H1 (cell line): ENCODE measurements around the gene ADAMTS17. TPM values are rescaled to one million over a fixed set of nuclear protein-coding genes. Genes with fewer than 3 reads are reported as not detected.

Experiments used
- CTCF ChIA-PET: fragments of 300-600 bp; sonication (Branson Sonifier 250); formaldehyde crosslinking; loops from one replicate; lab custom pipeline; 2021; ENCODE audit not compliant: partially characterized antibody; lab: Charles Lee
- POLR2A ChIA-PET: fragments of 300-600 bp; sonication (Branson Sonifier 250); formaldehyde crosslinking; loops from one replicate; lab custom pipeline; 2021; ENCODE audit warnings: inconsistent platforms; ENCODE audit not compliant: partially characterized antibody; lab: Charles Lee
- DNase-seq, 2 experiments: peaks; one replicate each; pipeline versions ENCODE4 v3.0.0 to v3.0.0-alpha.2; 2010 to 2022; ENCODE audit warnings: low spot score in 2 of 2, low read depth in 1 of 2, mixed read lengths in 1 of 2
- FAIRE-seq: peaks from 2 replicates; lab custom pipeline; 2011; peaks lifted over from hg19 to GRCh38; lab: Jason Lieb, UNC
- H2AFZ ChIP-seq: 2 replicates; pipeline ENCODE4 v1.8.1; 2012; ENCODE audit warnings: low read length, inconsistent platforms
- H2AK5ac ChIP-seq: 2 replicates; pipeline ENCODE4 v1.6.1; 2013; ENCODE audit warnings: low read depth, low read length
- H2BK120ac ChIP-seq: replicated peaks from 2 replicates; pipeline ENCODE3; 2013; ENCODE audit warnings: low read depth, low read length, inconsistent platforms
- H2BK12ac ChIP-seq: 2 replicates; pipeline ENCODE4 v1.6.1; 2013; ENCODE audit warnings: low read depth, low read length
- H2BK15ac ChIP-seq: 2 replicates; pipeline ENCODE4 v1.6.1; 2013; ENCODE audit warnings: low read length
- H2BK20ac ChIP-seq: 2 replicates; pipeline ENCODE4 v1.6.1; 2013; ENCODE audit warnings: low read length
- H2BK5ac ChIP-seq: 2 replicates; pipeline ENCODE4 v1.6.1; 2013; ENCODE audit warnings: low read depth, low read length
- H3K14ac ChIP-seq: 2 replicates; pipeline ENCODE4 v1.6.1; 2013; ENCODE audit warnings: inconsistent platforms; ENCODE audit not compliant: insufficient read length
- H3K18ac ChIP-seq: 2 replicates; pipeline ENCODE4 v1.6.1; 2013; ENCODE audit warnings: low read length; ENCODE audit errors: extremely low read depth
- H3K23ac ChIP-seq: 2 replicates; pipeline ENCODE4 v1.6.1; 2013; ENCODE audit warnings: inconsistent platforms; ENCODE audit not compliant: insufficient read length
- H3K23me2 ChIP-seq: 2 replicates; pipeline ENCODE4 v1.6.1; 2013; ENCODE audit warnings: low read depth, low read length
- H3K27ac ChIP-seq: 2 replicates; pipeline ENCODE4 v1.6.1; 2011; ENCODE audit warnings: low read depth, low read length, inconsistent platforms
- H3K27me3 ChIP-seq, 4 experiments: replicated peaks in 1 of 4; 1 replicate in 1 of 4; 2 replicates in 3 of 4; pipeline versions ENCODE4 v1.6.1 to v1.8.1; 2011 to 2013; ENCODE audit warnings: low read length in 3 of 4, mild to moderate bottlenecking in 3 of 4, inconsistent platforms in 2 of 4, mixed read lengths in 2 of 4, moderate library complexity in 1 of 4; ENCODE audit not compliant: control insufficient read depth in 3 of 4, insufficient read depth in 3 of 4; ENCODE audit errors: extremely low read depth in 1 of 4
- H3K36me3 ChIP-seq, 4 experiments: 2 replicates each; pipeline versions ENCODE4 v1.6.1 to v1.8.1; 2011 to 2013; ENCODE audit warnings: mild to moderate bottlenecking in 4 of 4, low read length in 3 of 4, moderate library complexity in 2 of 4, control low read depth in 1 of 4, inconsistent platforms in 1 of 4; ENCODE audit not compliant: insufficient read depth in 4 of 4, control insufficient read depth in 2 of 4
- H3K4ac ChIP-seq: replicated peaks from 2 replicates; pipeline ENCODE3; 2013; ENCODE audit warnings: low read length, low read depth, mixed read lengths, inconsistent platforms; ENCODE audit not compliant: insufficient read length
- H3K4me1 ChIP-seq, 4 experiments: replicated peaks in 1 of 4; 1 replicate in 1 of 4; 2 replicates in 3 of 4; pipeline versions ENCODE4 v1.6.1 to v1.8.1; 2011 to 2013; ENCODE audit warnings: low read length in 3 of 4, inconsistent platforms in 2 of 4, mixed read lengths in 1 of 4; ENCODE audit not compliant: insufficient read depth in 4 of 4, control insufficient read depth in 3 of 4
- H3K4me2 ChIP-seq, 2 experiments: 2 replicates each; pipeline versions ENCODE4 v1.6.1 to v1.8.1; 2011 to 2013; ENCODE audit warnings: low read depth in 2 of 2, low read length in 2 of 2, control low read depth in 1 of 2, inconsistent platforms in 1 of 2, mild to moderate bottlenecking in 1 of 2; ENCODE audit not compliant: insufficient read depth in 1 of 2
- H3K4me3 ChIP-seq, 4 experiments: fragments of 200-600, 300-600 bp in 1 of 4; sonication (generic), shearing (Covaris generic), sonication (Bioruptor Twin) in 1 of 4; 2 replicates each; pipeline versions ENCODE4 v1.5.1 to v1.8.1; 2011 to 2016; ENCODE audit warnings: low read length in 4 of 4, low read depth in 3 of 4, control low read depth in 2 of 4, inconsistent platforms in 2 of 4, mild to moderate bottlenecking in 2 of 4, mixed read lengths in 1 of 4, moderate library complexity in 1 of 4; ENCODE audit not compliant: insufficient read depth in 2 of 4; ENCODE audit errors: extremely low read depth in 1 of 4
- H3K56ac ChIP-seq: replicated peaks from 2 replicates; pipeline ENCODE3; 2013; ENCODE audit warnings: low read depth, mild to moderate bottlenecking, mixed read lengths, low read length, inconsistent platforms; ENCODE audit not compliant: insufficient read length
- H3K79me1 ChIP-seq: 2 replicates; pipeline ENCODE4 v1.6.1; 2013; ENCODE audit warnings: low read depth, low read length, control low read depth
- H3K79me2 ChIP-seq, 2 experiments: 2 replicates each; pipeline versions ENCODE4 v1.6.1 to v1.8.1; 2012 to 2013; ENCODE audit warnings: low read length in 2 of 2, mild to moderate bottlenecking in 2 of 2, inconsistent platforms in 1 of 2; ENCODE audit not compliant: insufficient read depth in 2 of 2, control insufficient read depth in 1 of 2
- H3K9ac ChIP-seq, 4 experiments: replicated peaks in 1 of 4; 1 replicate in 1 of 4; 2 replicates in 3 of 4; pipeline versions ENCODE4 v1.6.1 to v1.8.1; 2011 to 2013; ENCODE audit warnings: low read depth in 3 of 4, low read length in 3 of 4, control low read depth in 2 of 4, mild to moderate bottlenecking in 2 of 4, moderate library complexity in 2 of 4, inconsistent platforms in 1 of 4; ENCODE audit errors: extremely low read depth in 1 of 4
- H3K9me3 ChIP-seq, 2 experiments: 2 replicates each; pipeline versions ENCODE4 v1.6.1 to v1.8.1; 2012 to 2013; ENCODE audit warnings: mild to moderate bottlenecking in 2 of 2, moderate library complexity in 2 of 2, control low read depth in 1 of 2, inconsistent platforms in 1 of 2, low read depth in 1 of 2, low read length in 1 of 2, mixed read lengths in 1 of 2; ENCODE audit not compliant: insufficient read depth in 2 of 2
- H4K20me1 ChIP-seq, 2 experiments: replicated peaks in 1 of 2; 2 replicates each; pipeline versions ENCODE3 to v1.8.1; 2011 to 2013; ENCODE audit warnings: inconsistent platforms in 2 of 2, low read length in 2 of 2, mild to moderate bottlenecking in 1 of 2; ENCODE audit not compliant: insufficient read depth in 2 of 2, control insufficient read depth in 1 of 2
- H4K5ac ChIP-seq: 2 replicates; pipeline ENCODE4 v1.6.1; 2013; ENCODE audit warnings: low read length, low read depth, mixed read lengths, inconsistent platforms; ENCODE audit not compliant: insufficient read length
- H4K8ac ChIP-seq: 2 replicates; pipeline ENCODE4 v1.8.0; 2013; ENCODE audit warnings: mild to moderate bottlenecking, moderate library complexity, low read length, inconsistent platforms; ENCODE audit not compliant: insufficient read depth; ENCODE audit errors: extremely low read depth
- H4K91ac ChIP-seq: replicated peaks from 2 replicates; pipeline ENCODE3; 2013; ENCODE audit warnings: low read length, mixed read lengths, inconsistent platforms; ENCODE audit not compliant: insufficient read length
- CBX5 ChIP-seq: fragments of 300-800, 300-1000 bp; sonication (generic); IDR thresholded peaks from 2 replicates; pipeline ENCODE4 v1.7.1; 2016; ENCODE audit warnings: antibody characterized with exemption, low read length, low read depth
- CTBP2 ChIP-seq: IDR thresholded peaks from 2 replicates; pipeline ENCODE4 v1.7.0; 2011; ENCODE audit warnings: borderline replicate concordance, mild to moderate bottlenecking, moderate library complexity, mixed read lengths, low read length; ENCODE audit not compliant: insufficient read depth, insufficient read length
- EP300 ChIP-seq, 2 experiments: IDR thresholded peaks; 1 replicate in 1 of 2; 2 replicates in 1 of 2; pipeline ENCODE4 v1.6.1; 2011 to 2012; ENCODE audit warnings: low read depth in 2 of 2, low read length in 2 of 2, mild to moderate bottlenecking in 2 of 2, borderline replicate concordance in 1 of 2, inconsistent platforms in 1 of 2, moderate library complexity in 1 of 2
- GABPA ChIP-seq: IDR thresholded peaks from 2 replicates; pipeline ENCODE4 v1.6.1; 2011; ENCODE audit warnings: mild to moderate bottlenecking, low read length, moderate library complexity, borderline replicate concordance; ENCODE audit not compliant: insufficient read depth
- GTF2F1 ChIP-seq: IDR thresholded peaks from 2 replicates; pipeline ENCODE4 v1.6.1; 2012; ENCODE audit warnings: low read depth, low read length, improper control_type of control experiment, borderline replicate concordance
- HDAC2 ChIP-seq, 2 experiments: fragments of 300-600 bp in 1 of 2; sonication (generic) in 1 of 2; IDR thresholded peaks; 2 replicates each; pipeline ENCODE4 v1.6.1; 2011 to 2012; ENCODE audit warnings: low read depth in 2 of 2, low read length in 2 of 2, mild to moderate bottlenecking in 2 of 2, moderate library complexity in 2 of 2, borderline replicate concordance in 1 of 2, inconsistent platforms in 1 of 2
- KDM4A ChIP-seq: IDR thresholded peaks from one replicate; pipeline ENCODE4 v1.7.1; 2012; ENCODE audit warnings: low read depth, mild to moderate bottlenecking, moderate library complexity, low read length, inconsistent platforms; ENCODE audit not compliant: severe bottlenecking
- MAX ChIP-seq: IDR thresholded peaks from 2 replicates; pipeline ENCODE4 v1.6.1; 2012; ENCODE audit warnings: inconsistent platforms
- POU5F1 ChIP-seq: IDR thresholded peaks from 2 replicates; pipeline ENCODE4 v1.6.1; 2011; ENCODE audit warnings: low read depth, mild to moderate bottlenecking, low read length, moderate library complexity
- RFX5 ChIP-seq: IDR thresholded peaks from 2 replicates; pipeline ENCODE4 v1.6.1; 2011; ENCODE audit warnings: low read depth, low read length, improper control_type of control experiment, borderline replicate concordance
- RXRA ChIP-seq: IDR thresholded peaks from 2 replicates; pipeline ENCODE4 v1.6.1; 2011; ENCODE audit warnings: low read depth, mild to moderate bottlenecking, low read length, moderate library complexity; ENCODE audit not compliant: insufficient read depth
- SIRT6 ChIP-seq: IDR thresholded peaks from one replicate; pipeline ENCODE4 v1.7.1; 2012; ENCODE audit warnings: low read length, inconsistent platforms
- SIX5 ChIP-seq: IDR thresholded peaks from 2 replicates; pipeline ENCODE4 v1.6.1; 2011; ENCODE audit warnings: mild to moderate bottlenecking, low read depth, low read length
- ZNF274 ChIP-seq: IDR thresholded peaks from 2 replicates; pipeline ENCODE4 v1.7.0; 2012; ENCODE audit warnings: low read length, borderline replicate concordance; ENCODE audit errors: extremely low read depth
- WGBS, 2 experiments: shearing (Covaris generic) in 1 of 2; methylation state at CpG; one replicate each; pipeline versions ENCODE4 v1.1.6 to v1.1.7; 2013 to 2015; ENCODE audit warnings: low lambda C conversion rate in 2 of 2, mixed read lengths in 2 of 2, inconsistent platforms in 1 of 2, low coverage in 1 of 2, missing lambda C conversion rate in 1 of 2; ENCODE audit not compliant: insufficient replicate concordance in 2 of 2, insufficient coverage in 1 of 2, insufficient read length in 1 of 2; ENCODE audit errors: extremely low coverage in 1 of 2, missing lambda C conversion rate in 1 of 2; 5-methylcytosine and 5-hydroxymethylcytosine counted together
- polyA plus RNA-seq, 7 experiments: library from polyadenylated mRNA; depleted of rRNA in 3 of 7; stranded (reverse) in 5 of 7; unstranded in 2 of 7; fragments of >200 nt in 5 of 7; fragments of 200-250 nt in 2 of 7; gene quantifications; 1 replicate in 5 of 7; 2 replicates in 1 of 7; 4 replicates in 1 of 7; pipeline versions ENCODE4 v1.2.1 to v1.2.3, GENCODE V29; 2011 to 2013; ENCODE audit warnings: missing spikeins in 2 of 7, mixed read lengths in 2 of 7
- total RNA-seq: library from RNA; stranded (reverse); fragmentation: NEBNext Ultra II Directional; extraction: Animal tissue kit (Norgen Biotek cat#: 25700); gene quantifications from 2 replicates; pipeline ENCODE4 v1.2.1, GENCODE V29; 2021

The ADAMTS17 gene
- total and polyA plus RNA-seq, 2 of the 8 experiments (the other 6 are each of a cell fraction or from before 2014, with no cell fraction given) = 0.51 to 1.7 TPM

GRCh38 chr15:100042558-100042957 is 299.2 kb downstream of the ADAMTS17 start:
- Histone ChIP-seq H3K4me3 (no peak overlapping the region), H2BK5ac (no peak overlapping the region), H2BK20ac (no peak overlapping the region), H2BK12ac (no peak overlapping the region), H2BK15ac (no peak overlapping the region), H4K8ac (no peak overlapping the region), H3K56ac (no peak overlapping the region), H3K18ac (no peak overlapping the region), H3K9ac (no peak overlapping the region), H3K4ac (no peak overlapping the region), H2AFZ (no peak overlapping the region), H3K27ac (no peak overlapping the region), H4K5ac (no peak overlapping the region), H4K91ac (no peak overlapping the region), H3K14ac (no peak overlapping the region), H3K79me2 (no peaks in the 10 kb centered on the region), H3K4me1 (no peaks in the 10 kb centered on the region), H3K23me2 (no peaks in the 10 kb centered on the region), H3K27me3 (no peaks in the 10 kb centered on the region), H2AK5ac (no peak overlapping the region), H3K36me3 (no peaks in the 10 kb centered on the region), H3K23ac (no peak overlapping the region), H4K20me1 (no peaks in the 10 kb centered on the region), H3K4me2 (no peak overlapping the region), H2BK120ac (no peak overlapping the region), H3K79me1 (no peaks in the 10 kb centered on the region), H3K9me3 (peaks cover 7 to 8% of the 10 kb centered on the region in 2 experiments; a peak in 3 of 4 replicates)
- FAIRE-seq (no peak), DNase-seq (no peak)
- POLR2A ChIA-PET = no interaction called here
- WGBS, 2 experiments = 89% methylated on average over 5 of the region's 5 CpGs; no CpG with 5 or more reads in 1 of the 2 experiments
- CTCF ChIA-PET = no interaction called here
- TF ChIP-seq RFX5 (no peak), POU5F1 (no peak), GABPA (no peak), ZNF274 (no peak), SIX5 (no peak), RXRA (no peak), KDM4A (no peak), HDAC2 (IDR thresholded peaks at IDR 0.05; ENCODE audit: borderline replicate concordance in 1 of 2, low read depth in 2 of 2, low read length in 2 of 2) (no peak), SIRT6 (no peak), EP300 (IDR thresholded peaks at IDR 0.05; ENCODE audit: borderline replicate concordance in 1 of 2, low read depth in 2 of 2, low read length in 2 of 2) (no peak), CTBP2 (no peak), GTF2F1 (no peak), MAX (no peak), CBX5 (no peak)
